HUDEP-2 (cell line): ENCODE results near the gene TEX19.
A peak's percentile ranks its signal among the peaks of the same experiment; 100 is the strongest.
"Not testable (repeated sequence)": the region's sequence is repeated elsewhere in the genome, so short reads cannot be mapped to it uniquely, and the experiment has no call there.

Source experiments
- DNase-seq, 76 experiments: peaks; one replicate each; lab custom pipeline; 2025; ENCODE audit not compliant: unreplicated experiment in 76 of 76; lab: John Stamatoyannopoulos, UW

Gene TEX19

DNA sequence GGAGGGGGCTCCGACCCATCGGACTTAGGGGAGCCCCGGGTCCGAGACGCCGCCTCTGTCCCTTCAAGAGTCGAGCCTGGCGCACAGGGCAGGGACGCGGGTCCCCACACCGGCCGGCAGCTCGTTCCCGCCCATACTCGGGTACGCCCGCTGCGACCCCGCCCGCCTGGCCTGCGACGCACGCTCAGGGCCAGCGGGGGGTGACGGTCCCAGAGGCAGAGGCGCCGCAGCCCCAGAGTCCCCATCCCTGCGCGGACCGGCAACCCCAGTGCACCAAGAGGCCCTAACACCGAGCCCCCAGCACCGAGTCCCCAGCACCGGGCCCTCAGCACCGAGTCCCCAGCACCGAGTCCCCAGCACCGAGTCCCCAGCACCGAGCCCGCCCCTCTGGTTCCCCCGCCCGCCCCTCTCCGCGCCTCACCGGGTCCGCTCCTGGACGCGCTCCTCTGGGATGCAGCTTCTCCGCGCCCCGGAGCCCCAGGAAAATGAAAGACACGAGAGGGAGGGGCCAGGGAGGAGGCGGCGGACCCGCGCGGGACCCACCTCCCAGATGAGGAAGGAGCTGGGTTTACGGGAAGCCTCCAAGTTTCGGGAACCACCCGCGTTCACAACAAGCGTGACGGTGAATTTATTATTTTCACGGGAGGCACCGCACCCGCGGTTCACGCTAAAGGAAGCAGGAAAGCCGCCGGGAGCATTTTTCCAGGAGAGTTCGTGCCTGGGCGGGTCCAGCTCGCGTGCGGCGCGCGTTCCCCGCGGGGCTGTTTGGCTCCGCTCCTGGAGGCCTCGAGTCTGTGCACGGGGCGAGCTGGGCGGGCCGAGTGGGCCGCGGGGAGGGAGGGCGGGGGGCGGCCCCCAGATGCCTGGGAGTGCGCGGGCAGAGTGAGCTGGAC is 25.5 kb upstream of the TEX19 start, which contains the start of gene SECTM1:
Gene SECTM1, minus strand, starts transcription at position 488 of the 893 bp plus-strand sequence. CDS start 6,526 bp downstream, outside the sequence.
- peak in 3 of 76 experiments; percentile 12 to 39 (median 20) for DNase-seq

DNA sequence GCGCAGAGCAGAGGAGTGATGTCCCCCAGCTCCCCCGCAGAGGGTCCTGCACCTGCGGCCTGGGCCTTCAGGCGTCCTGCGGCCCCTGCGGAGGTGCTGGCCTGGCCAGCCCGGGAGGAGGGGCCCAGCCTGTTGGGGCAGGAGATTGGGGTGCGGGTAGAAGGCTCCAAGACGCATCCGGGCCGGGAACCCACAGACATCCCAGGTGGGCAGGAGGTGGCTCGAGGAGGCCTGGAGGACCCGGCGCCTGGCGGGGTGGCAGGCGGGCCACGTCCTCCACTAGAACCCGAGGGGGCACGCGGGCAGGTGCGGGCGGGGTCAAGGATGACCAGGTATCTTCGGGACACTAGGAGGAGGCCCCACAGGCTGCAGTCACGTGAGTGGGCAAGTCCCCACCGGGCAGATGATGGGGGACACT is 24.8 kb upstream of the TEX19 start:
- DNase-seq: no peak

DNA sequence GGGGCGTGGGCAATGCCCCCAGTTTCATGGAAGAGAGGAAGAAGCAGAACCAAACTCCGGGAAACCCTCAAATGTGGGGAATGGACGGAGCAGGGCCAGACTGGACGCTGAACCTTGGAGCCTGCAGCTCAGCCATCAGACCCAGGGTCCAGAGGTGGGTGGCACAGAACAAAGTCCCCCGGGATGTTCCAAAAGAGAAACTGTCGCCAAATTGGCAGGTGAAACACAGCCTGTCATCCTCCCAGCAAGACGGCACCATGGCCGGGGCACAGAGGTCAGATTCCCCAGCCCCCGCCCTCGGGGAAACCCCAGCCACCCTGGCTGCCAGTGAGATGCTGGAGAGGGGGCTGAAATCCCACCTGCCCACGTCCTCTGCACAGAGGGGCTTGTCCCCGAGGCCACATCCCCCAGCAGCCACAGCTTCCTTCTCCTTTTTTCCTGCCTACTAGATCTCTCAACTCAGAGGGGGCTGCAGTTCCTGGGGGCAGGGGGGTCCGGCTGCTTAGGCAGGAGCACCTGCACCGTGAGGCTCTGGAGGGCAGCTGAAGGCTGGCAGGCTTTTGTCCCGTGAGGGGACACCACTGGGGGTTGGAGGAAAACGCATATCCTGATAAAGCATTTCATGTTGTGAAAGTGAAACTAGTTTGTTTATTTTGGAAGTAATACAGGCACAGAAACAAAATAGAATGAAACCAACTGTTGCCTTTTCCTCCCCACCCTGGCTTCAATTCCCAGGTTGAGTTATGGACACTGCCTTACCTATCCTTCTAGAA is 24.2 kb upstream of the TEX19 start:
- peak in 1 of 76 experiments; percentile 26 for DNase-seq

DNA sequence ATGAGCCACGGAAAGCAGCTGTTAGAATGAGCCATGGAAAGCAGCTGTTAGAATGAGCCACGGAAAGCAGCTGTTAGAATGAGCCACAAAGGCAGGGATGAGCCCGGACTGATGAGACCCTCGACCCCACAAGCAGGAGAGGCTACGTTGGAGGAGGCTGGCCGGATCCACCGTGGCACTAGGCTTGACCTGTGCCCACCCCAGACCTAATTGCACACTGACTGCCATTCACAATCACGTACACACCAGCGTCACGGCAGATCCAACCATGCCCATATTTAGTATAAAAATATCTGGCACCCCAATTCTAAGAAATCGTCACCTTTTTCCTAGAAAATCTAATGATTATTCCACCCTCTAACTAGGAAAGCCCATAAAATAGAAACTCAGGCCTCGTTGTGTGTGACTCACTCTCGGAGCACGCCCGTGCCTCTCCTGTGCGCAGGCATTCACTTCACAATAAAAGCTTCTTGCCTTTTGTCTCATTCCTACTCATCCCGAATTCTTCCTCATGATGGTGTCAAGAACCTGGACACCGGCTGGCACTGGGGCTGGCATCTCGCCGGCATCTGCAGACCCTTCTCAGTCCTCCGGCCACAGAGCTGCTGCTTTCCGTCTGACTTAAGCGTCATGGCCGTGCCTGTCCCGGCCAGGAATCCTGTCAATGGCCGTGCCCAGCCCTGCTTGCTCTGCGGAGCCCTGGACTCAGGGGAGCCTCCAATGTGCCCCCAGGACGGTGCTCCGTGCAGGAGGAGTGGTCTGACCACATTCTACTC is 20.0 kb upstream of the TEX19 start:
- DNase-seq: peak in 50 of 76 experiments; percentile 13 to 82 (median 44)

DNA sequence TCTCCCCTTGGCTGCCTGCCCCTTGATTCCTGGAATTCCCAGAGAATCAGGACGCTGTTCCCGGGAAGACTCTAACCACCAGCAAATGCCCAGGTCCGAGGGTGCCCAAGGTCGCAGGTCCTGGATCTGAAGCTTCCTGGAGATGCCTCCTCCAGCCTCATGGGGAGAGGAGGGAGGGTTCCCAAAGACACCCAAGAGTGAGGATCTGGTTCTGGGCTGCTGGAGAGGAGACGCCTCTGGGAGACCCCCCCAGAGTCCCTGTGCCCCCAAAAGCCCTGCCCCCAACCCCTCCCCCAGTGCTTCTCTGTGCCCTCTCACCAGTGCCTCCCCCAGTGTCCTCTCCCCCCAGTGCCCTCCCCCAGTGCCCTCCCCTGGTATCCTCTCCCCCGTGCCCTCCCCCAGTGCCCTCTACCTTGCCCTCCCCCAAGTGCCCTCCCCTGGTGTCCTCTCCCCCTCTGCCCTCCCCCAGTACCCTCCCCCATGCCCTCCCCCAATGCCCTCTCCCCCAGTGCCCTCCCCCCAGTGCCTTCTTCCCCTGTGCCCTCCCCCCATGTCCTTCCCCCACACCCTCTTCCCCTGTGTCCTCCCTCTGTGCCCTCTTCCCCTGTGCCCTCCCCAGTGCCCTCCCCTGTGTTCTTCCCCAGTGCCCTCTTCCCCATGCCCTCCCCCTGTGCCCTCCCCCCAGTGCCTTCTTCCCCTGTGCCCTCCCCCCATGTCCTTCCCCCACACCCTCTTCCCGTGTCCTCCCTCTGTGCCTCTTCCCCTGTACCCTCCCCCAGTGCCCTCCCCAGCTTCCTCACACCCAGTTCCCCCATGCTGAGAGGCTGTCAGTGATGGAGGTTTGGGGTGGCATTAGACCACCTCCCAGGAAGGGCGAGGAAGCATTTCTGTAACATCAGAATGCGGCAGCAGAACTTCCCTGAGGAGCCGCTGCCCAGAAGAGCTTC is 19.1 kb upstream of the TEX19 start:
- DNase-seq: no peak

DNA sequence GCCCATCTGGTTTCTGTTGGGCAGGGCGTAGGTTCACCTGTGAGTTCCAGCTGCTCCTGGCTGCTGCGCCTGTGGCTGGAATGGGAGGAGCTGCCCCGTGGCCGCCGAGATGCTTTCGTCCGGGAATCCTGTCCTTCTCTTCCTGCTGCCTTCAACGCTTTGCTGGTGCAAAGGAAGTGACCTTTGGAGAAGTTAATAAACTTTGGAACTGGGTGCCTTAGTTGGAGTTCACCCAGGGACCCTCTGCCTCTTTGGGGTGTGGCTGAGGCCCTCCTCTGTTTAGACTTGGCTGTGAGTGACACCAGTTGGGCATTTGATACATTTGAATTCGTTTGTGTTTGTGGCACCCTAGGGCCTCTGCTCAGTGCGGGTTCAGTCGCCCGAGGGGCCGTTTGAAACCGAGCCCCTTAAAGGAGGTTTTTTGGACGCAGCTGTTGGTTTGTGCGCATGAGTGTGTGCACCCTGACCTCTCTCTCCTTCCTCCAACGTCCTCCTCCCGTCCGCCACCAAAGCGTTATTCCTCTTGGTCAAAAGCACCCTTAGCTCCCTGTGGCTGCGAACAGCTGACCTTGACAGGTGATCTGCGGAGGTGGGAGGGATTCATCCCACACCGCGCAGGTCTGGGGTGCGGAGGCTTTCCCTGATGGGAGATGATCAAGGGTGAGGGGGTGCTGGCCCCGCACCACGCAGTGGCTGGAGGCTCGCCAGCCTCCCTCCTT is 16.5 kb upstream of the TEX19 start:
- DNase-seq: no peak

DNA sequence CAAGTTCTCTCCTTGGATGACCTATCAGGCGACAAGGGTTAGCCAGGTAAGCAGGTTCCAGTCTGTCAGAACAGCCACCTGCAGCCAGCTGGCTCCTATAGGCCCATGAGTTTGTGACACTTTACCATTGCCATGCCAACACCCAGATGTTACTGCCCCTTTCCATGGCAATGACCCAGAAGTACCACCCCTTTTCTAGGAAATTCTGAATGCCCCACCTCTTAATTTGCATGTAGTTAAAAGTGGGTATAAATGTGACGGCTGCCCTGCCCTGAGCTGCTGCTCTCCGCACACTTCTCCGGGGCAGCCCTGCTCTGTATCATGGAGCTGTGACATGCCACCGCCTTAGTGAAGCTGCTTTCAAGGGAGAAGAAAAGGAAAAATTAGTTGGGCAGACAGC is 15.5 kb upstream of the TEX19 start:
- peak in 27 of 76 experiments; percentile 5 to 65 (median 29) for DNase-seq

DNA sequence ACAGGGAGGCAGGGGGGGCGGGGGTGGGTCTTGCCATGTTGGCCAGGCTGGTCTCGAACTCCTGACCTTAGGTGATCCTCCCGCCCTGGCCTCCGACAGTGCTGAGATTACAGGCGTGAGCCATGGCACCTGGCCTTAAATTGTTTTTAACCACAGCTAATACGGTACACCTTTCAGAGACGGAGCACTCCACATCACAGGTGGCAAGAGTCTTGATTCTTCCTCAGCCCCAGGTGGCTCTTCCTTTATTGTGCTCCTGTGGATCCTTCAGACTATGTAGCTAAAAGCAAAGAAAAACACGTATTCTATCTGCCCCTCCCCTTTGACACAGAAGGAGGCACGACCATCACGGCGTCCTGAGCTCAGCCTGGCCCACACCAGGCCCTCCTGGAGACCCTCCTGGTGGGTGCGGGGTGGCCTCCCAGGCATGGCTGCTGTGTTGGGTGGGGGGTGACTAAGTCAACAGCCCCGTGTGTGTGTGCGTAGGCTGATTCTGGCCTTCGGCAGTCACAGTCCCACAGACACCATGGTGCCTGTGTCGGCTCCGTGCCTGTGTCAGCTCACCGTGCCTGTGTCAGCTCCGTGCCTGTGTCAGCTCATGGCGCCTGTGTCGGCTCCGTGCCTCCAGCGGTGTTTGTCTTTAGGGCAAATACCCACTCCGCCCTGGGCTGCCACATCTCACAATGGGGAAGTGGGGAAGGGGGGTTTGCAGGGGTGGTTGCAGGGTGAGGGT is 14.7 kb upstream of the TEX19 start:
- DNase-seq: no peak

DNA sequence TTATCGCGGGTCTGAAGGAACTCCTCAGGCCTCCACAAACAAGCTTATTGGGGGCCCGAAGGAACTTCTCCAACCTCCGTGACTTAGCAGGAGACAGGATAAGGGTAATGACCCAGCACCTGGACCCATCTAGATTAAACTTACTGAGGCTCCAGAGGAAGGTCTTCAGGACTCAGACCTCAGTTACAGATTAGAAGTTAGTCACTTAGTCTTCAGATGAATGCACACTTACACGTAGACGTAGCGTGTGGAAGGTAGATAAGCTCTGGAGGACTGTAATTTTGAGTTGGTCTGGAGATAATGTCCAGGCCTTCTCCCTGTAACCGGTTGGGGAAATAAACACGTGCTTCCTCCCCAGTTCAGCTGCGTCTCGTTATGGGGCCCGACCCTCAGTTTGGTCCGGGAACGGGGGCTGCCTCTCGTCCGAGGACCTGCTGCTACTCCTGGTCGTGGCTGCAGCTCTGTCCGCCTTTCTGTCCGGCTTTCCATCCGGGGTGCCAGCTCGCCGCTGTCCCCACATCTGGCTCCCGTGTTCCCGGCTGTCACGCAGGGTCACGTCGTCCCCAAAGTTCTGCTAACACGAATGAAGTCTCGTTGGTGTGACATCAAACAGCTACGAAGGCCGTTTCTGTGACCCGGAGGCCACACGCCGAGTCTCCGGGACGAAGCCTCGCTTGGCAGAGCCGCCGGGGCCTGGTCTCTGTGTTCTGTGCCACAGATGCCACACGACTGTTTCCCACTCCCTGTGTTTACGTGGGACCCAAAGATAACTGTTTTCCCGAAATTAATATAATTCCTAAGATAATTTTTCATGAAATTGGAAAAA is 13.7 kb upstream of the TEX19 start:
- peak in 31 of 76 experiments; percentile 10 to 77 (median 42) for DNase-seq

DNA sequence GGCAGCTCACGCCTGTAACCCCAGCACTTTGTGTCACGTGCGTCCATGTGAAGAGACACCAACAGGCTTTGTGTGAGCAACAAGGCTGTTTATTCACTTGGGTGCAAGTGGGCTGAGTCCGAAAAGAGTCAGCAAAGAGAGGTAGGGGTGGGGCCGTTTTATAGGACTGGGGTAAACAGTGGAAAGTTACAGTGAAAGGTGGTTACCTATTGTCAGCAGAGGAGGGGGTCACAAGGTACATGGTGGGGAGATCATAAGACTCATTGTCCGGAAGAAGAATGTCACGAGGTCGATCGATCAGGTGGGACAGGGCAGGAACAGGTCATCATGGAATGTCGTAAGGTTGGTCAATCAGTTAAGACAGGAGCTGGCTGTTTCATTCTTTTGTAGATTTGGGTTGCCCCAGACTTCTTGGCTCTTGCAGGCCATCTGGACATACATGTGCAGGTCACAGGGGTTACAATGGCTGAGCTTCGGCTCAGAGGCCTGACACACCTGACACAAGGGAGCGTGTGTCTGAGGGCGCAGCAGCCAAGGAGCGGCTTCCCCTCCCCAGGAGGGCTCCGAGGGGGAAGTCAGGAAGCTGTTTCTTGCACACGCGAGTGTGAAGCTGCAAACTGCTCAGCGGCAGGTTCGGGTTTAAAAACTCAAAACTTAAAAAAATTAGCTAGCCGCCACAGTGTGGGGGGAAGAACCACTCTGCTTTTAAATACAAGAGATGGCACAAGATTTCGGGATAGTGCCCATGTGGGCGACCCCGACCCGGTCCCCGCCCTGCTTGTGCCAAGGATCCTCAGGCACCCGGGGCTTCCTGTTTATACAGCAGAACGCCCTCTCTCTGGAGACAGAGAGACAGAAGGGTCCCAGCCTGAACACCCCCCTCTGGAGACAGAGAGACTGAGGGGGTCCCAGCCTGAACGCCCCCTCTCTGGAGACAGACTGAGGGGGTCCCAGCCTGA is 12.4 kb upstream of the TEX19 start:
- DNase-seq: no peak

DNA sequence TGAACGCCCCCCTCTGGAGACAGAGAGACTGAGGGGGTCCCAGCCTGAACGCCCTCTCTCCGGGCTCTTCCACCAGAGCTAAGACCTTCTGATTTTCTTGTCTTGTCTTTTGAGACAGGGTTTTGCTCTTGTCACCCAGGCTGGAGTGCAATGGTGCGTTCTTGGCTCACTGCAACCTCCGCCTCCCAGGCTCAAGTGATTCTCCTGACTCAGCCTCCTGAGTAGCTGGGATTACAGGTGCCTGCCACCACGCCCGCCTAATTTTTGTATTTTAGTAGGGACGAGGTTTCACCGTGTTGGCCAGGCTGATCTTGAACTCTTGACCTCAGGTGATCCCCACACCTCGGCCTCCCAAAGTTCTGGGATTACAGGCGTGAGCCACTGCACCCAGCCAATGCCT is 11.1 kb upstream of the TEX19 start:
- DNase-seq: not testable (repeated sequence)

DNA sequence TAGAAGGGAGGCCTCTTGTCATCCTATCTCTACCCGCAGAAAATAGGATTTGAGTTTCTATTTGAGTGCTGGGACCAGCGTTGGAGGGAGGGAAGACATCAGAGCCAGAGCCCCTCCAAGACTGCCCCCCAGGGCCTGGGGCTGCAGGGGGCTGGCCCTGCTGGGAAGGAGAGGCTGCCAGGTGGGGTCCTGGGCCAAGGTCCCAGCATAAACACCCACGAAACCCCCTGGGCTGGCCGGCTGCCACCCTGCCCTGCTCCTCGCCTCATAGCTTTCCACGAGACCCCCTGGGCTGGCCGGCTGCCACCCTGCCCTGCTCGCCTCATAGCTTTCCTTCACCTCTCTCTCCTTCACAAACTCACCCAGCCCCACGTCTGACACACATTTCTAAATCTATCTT is 10.6 kb upstream of the TEX19 start:
- DNase-seq: no peak

DNA sequence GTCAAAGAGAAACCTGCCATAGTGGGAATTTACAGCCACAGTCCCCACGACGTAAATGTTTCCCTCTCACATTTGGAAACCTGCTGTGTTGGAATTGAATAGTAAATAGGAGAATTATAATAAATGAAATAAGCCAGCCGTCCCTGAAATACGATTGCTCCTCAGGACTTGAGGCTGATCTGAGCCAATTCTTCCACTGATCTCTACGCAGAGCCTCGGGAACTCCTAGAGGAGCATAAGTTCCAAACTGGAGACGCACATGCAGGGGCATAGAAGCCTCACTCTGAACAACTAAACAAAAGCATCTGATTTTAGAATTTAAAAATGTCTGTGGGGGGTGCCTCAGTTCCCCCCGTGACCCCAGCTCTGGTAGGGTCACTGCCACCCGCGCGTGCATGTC is 10.2 kb upstream of the TEX19 start:
- no peak for DNase-seq

DNA sequence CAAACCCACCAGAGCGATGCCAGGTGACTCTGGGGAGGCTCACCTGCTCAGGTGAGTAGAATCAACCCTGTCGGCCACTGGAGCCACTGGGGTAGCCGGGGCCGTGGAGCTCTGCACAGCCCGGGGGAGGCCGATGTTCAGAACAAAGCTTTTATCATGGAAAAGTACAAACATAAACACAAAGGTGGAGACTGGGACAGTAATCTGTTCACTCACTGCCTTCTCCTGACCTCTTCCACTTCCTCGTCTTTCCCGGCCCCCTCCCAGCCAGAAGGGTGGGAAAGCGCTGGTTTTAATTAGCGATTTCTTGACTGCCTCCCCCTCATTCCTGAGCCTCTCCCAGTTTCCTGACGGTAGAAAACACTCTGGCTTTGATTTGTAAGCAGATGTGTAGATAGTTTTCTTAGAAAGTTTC is 9.8 kb upstream of the TEX19 start:
- no peak for DNase-seq

DNA sequence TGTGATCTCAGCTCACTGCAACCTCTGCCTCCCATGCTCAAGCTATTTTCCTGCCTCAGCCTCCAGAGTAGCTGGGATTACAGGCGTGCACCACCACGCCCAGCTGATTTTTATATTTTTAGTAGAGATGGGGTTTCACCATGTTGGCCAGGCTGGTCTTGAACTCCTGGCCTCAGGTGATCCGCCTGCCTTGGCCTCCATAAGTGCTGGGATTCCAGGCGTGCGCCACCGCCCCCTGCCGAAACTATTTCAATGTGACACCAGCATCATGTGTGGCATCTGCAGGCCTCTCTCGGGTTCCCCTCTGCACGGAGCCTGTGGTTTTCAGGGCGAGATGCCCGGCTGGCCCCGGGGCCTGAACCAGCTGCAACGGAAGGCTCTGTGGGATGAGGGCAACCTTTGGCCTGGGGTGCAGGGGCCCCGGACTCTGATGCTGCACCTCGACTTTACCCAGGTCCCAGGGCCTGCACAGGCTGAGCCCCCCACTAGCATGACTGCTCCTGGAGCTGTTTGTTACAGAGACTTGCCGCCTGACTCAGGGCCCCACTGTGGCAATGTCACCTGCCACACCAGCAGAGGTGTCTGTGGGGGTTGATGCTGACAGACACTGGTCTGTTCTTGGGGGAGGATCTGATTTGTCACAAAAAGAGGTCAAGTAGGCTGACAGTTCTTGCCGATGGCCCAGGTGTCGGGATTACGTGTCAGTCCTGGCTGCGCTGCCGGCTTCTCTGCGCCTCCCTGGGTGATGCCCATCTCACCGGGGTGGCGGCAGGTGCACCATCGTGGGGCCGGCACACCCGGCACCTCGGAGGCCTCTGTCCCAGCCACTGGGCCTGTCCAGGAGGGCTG is 8.6 kb upstream of the TEX19 start:
- DNase-seq: peak in 49 of 76 experiments; percentile 9 to 80 (median 37)
